GM13976 (cell line): ENCODE results near the gene PXDN.
"Not testable (repeated sequence)": the region's sequence is repeated elsewhere in the genome, so short reads cannot be mapped to it uniquely, and the experiment has no call there.

ENCODE experiments used
- DNase-seq: peaks from one replicate; pipeline ENCODE4 v3.0.0; 2012; ENCODE audit warnings: low spot score
- CTCF ChIP-seq: IDR thresholded peaks from 2 replicates; pipeline ENCODE4 v1.5.1; 2012; ENCODE audit warnings: borderline replicate concordance, mild to moderate bottlenecking; ENCODE audit not compliant: insufficient read depth; ENCODE audit errors: extremely low read depth, missing control alignments, control extremely low read depth
- in situ Hi-C: fragments of 300-500 bp; cut with MboI; formaldehyde crosslinking; loops from one replicate; pipeline ENCODE4 v1.12.0; 2022; ENCODE audit warnings: low sequenced_read_pairs, mixed read lengths, inconsistent platforms; ENCODE audit not compliant: unreplicated experiment

The PXDN gene

GRCh38 chr2:1722692-1723091 is 21.6 kb downstream of the PXDN start:
- DNase-seq: no peak
- TF ChIP-seq CTCF: no peak
- in situ Hi-C loops: no loop called here

- TF ChIP-seq CTCF: no peak
- no peak for DNase-seq
- in situ Hi-C loops: no loop called here
Observed at GRCh38 chr2:1721706-1722646, 22.3 kb downstream of the PXDN start.

DNA sequence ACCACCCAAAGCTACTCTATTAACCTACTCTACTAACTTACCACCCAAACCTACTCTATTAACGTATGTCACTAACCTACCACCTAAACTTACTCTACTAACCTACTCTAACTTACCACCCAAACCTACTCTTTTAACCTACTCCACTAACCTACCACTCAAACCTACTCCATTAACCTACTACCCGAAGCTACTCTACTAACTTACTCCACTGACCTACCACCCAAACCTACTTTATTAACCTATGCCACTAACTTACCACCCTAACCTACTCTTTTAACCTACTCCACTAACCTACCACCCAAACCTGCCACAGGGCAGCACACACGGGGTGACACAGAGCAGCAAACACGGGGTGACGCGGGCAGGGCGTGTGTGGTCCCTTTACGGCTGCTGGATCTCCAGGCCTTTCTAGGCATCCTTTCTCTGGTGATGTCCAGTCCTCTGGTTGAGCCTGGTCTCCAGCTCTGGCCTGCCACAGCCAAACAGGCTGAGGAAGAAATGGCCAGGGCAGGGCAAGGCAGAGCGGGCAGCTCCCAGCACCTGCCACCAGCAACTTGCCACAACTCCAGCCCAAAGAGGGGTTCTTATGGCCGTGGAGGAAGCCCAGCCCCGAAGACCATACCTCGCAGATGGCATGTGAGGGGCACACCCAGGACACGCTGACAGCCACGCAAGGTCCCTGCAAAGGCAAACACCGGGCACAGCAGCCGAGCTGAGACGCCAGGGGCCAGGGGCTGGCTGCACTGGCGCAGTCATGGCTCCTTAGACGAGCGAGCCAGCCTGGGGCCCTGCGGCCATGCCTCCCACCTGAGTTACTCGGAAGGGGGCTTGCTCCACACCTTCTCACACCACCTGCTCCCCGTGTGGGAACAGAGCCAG is 25.7 kb downstream of the PXDN start:
- no peak for TF ChIP-seq CTCF
- in situ Hi-C loops: no loop called here
- no peak for DNase-seq

DNA sequence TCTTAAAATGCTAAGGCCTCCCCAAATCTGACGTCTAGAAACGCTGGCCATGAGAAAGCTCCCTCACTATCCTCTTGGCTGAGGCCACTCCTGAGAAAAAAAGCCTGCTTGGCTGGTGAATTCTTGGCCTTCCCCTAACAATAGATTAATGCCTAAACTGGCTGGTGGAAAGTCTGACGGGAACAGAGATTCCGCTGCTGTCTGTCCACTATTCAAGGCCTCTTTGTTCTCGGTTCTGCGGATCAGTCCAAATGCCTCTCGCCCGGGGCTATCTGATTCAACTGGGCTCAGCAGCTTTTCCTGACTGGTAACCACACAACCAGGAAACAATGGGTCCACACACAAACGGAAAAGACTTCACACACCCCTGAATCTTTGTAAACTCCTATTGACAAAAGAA is 27.2 kb downstream of the PXDN start:
- in situ Hi-C loops: no loop called here
- no peak for TF ChIP-seq CTCF
- DNase-seq: no peak

GRCh38 chr2:1716441-1716840 is 27.9 kb downstream of the PXDN start:
- DNase-seq: no peak
- in situ Hi-C loops: no loop called here
- TF ChIP-seq CTCF: no peak

DNA sequence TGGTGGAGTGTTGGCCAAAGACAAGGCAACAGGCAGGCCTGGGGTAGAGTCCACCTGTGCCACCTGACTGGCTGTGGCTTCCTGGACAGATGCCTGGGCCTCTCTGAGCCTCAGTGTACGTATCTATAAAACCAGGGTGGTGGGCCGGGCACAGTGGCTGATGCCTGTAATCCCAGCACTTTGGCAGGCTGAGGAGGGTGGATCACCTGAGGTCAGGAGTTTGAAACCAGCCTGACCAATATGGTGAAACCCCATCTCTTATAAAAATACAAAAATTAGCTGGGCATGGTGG is 28.4 kb downstream of the PXDN start:
- DNase-seq, in situ Hi-C loops: not testable (repeated sequence)
